CD4-positive, alpha-beta T cell treated with Interleukin-10 for 1 hour (primary cell): ENCODE measurements around the gene PHF20.
"Not testable (repeated sequence)": the region's sequence is repeated elsewhere in the genome, so short reads cannot be mapped to it uniquely, and the experiment has no call there.

Experiments used
- DNase-seq: peaks from one replicate; pipeline ENCODE4 v3.0.0-alpha.2; 2020

Gene PHF20

DNA sequence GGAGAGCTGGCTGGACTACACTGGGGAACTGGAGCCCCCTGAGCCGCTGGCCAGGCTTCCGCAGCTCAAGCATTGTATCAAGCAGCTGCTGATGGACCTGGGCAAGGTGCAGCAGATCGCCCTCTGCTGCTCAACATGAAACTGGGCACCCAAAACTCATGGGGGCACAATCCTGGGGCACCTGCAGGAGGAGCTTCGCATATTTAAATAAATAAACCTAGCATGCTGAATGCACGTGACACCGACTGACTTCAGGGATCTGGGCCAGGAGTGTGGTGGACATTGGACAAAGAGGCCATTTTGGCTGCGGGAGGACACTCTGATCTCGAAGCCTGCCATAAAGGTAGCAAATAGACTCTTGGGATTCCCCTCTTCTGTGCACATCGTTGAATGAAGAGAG lies 175.7 kb downstream of the PHF20 start:
- DNase-seq = peak; percentile 32

DNA sequence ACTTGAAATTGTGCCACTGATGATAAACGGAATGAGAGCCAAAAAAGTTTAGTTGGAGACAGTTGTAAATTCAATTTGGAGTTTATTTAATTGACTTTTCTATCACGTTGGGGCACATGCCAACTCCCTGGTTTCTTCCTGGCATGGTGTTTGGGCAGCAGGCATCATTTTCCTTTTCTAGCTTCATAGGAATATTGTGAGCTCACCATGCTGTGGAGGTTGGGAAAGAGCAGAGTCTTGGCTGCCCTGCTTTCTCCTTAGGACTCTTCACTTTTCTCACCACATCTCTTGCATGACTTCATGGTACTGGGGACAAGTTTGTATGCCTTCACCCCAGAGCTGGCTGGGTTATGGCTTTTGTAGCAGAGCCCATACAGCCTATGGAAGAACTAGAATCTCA lies 176.1 kb downstream of the PHF20 start:
- no peak for DNase-seq

DNA sequence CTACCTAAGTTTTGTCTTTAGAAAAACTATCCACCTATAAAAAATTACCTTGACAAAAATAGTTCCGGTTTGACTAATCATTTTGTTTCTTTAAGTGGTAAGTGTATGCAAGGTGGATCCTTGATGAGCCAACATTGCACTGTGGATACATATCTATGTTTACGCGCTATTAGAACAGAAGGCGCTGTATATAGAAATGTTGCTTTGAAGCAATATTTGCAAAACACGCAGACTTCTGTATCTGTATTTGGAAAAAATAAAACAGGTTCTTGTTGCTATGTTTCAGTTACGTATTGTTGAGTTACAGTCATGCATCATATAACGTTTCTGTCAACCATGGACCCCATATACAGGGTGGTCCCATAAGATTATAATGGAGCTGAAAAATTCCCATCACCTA lies 178.3 kb downstream of the PHF20 start:
- DNase-seq = no peak

- not testable (repeated sequence) for DNase-seq
Measured at GRCh38 chr20:35952080-35952479, 180.3 kb downstream of the PHF20 start.

GRCh38 chr20:35952480-35953386 lies 180.9 kb downstream of the PHF20 start:
- no peak for DNase-seq

DNA sequence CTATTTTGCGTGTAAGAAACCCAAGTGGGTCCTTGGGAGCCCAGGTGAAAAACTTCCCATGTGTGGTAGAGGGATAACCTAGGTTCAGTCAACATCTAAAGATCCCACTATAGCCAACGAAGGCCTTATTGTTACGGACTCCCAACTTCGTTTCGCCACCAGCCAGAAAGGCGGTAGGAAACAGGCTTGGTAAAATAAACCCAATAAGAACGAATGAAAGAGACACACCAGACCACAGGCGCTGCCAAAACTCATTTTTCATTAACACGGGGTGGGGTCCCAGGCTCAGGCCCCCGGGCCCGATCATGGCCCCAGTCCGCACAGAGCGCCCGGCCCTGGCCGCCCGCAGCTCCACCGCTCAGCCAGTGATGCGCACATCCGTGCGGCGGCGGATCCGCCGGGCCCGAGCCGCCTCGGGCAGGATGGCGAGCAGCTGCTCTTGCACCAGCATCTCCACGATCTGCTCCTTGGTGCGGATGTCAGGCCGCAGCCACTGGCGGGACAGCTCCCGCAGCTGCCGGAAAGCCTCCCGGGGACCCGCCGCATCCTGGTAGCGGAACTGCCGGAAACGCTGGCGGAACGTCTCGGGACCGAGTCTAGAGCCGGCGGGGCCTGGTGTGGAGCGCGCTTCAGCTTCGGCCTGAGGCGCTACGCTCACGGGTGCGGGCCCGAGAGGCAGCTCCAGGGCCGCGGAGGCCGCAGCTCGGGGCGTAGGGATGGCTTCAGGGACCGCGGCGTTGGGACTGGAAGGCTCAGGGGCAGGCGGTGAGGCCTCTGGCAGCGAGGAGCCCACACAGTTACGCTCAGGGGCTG lies 181.8 kb downstream of the PHF20 start:
- peak; percentile 73 for DNase-seq

- DNase-seq = peak; percentile 98
Measured at GRCh38 chr20:35954200-35954906, 182.5 kb downstream of the PHF20 start, which contains the start of gene SCAND1. Gene SCAND1 (minus strand): TSS chr20:35954502. CDS start chr20:35954284, 218 bp downstream.

DNA sequence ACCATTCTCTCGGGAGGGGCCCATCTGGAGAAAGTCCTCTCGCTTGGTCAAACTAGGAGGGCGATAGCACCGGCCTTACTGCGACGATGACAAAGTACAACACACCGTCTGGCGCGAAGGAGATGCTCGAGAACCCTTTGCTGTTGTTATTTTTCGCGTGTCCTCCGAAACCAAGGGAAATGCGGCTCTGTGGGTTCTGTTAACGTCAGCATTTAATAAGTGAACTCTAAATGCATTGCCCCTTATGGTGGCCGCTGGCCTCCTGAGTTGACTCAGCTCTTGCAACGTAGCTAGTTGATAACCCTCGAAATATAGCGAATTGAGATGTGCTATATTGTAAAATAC lies 183.1 kb downstream of the PHF20 start:
- DNase-seq = peak; percentile 49

GRCh38 chr20:35956616-35957015 lies 184.8 kb downstream of the PHF20 start:
- no peak for DNase-seq

DNA sequence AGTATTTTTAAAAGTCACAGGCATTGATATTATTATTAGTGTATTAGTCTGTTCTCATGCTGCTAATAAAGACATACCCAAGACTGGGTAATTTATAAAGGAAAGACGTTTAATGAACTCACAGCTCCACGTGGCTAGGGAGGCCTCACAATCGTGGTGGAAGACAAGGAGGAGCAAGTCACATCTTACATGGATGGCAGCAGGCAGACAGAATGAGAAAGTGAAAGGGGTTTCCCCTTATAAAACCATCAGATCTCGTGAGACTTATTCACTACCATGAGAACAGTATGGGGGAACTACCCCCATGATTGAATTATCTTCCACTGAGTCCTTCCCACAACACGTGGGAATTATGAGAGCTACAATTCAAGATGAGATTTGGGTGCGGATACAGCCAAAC lies 187.5 kb downstream of the PHF20 start:
- not testable (repeated sequence) for DNase-seq

DNA sequence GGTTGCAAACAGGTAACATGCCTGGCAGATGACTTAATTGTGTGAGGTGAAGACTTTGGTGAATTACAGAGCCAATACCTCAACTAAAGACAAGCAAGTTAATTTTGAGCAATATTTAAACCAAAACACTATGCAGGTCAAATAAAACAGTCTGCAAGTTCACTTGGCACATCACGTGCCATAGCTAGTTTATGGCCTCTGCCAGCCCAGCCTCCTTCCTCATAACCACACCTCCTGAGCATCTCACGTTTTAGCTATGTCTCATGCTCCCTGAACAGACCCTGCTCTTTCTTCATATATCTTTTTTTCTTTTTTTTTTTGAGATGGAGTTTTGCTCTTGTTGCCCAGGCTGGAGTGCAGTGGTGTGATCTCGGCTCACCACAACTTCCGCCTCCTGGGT lies 192.1 kb downstream of the PHF20 start:
- no peak for DNase-seq

- DNase-seq = no peak
Measured at GRCh38 chr20:35967979-35968640, 196.3 kb downstream of the PHF20 start, which contains the start of gene CNBD2. Gene CNBD2 (plus strand): TSS chr20:35968590. CDS start chr20:35968763, 173 bp downstream.

DNA sequence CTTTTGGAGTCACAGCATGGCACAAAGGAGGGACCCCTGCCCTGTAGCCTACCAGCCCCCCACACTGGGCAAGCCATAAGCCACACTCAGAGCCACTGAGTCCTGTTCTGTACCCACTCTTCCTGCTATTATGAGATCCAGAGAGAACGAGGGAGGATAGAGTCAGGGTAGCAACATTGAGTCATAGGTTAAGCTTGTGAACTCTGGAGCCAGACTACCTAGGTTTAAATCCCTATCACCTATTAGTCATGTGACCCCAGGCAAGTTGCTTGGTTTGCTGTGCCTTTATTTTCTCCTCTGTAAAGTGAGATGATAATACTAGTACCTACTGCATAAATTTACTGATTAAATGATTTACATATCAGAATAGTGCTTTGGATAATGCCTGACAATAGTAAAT lies 197.1 kb downstream of the PHF20 start:
- no peak for DNase-seq

GRCh38 chr20:35971981-35972380 lies 200.2 kb downstream of the PHF20 start:
- DNase-seq = no peak

- DNase-seq = no peak
Measured at GRCh38 chr20:35972462-35972861, 200.6 kb downstream of the PHF20 start.

- DNase-seq = no peak
Measured at GRCh38 chr20:35974256-35974655, 202.4 kb downstream of the PHF20 start.

DNA sequence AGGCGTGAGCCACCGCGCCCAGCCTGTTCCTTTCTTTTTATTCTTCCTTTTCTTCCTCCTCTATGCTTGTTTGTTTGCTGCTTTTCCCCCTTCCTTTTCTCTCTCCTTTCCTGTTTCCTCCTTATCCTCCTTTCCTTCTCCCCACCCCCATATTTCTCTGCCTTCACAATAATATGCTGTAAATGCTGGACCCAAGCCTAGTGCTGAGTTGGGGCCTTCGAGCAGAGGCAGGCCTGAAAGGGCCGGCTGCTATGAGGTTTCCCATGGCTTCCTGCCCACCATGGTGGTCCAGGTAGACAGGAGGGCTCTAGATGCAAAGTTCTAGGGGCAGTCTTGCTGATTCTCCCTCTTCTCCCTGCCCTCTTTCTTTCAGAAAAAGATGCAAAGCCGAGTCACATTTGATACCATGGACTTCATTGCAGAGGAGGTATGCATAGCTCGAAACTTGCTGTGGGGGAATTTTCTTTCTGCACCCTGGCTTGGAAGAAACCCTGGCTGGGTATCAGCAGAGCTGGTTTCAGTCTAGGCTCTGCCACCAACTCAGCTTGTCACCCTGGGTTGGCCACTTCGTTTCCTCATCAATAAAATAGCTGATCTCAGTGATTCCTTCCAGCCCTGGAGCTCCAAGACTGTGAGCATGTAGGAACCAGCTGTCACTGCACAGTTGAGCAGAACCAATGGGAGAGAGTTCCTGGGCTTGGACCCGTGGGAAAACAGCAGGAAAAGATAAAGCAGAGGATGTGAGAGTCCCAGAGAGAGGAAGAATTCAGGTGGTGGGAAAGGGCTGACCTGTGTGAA lies 204.0 kb downstream of the PHF20 start:
- no peak for DNase-seq

DNA sequence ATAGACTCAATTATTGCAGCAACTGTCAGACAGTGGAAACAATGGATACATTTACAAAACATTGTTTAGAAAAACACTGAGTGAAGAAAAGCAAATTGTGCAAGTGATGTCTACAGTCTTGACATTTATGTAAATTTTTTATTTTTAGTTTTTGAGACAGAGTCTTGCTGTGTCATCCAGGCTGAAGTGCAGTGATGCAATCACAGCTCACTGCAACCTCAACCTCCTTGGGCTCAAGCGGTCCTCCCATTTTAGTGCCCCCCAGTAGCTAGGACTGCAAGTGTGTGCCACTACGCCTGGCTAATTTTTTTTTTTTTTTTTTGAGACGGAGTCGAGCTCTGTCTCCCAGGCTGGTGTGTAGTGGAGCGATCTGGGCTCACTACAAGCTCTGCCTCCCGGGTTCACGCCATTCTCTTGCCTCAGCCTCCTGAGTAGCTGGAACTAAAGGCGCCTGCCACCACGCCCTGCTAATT lies 206.3 kb downstream of the PHF20 start:
- no peak for DNase-seq

DNA sequence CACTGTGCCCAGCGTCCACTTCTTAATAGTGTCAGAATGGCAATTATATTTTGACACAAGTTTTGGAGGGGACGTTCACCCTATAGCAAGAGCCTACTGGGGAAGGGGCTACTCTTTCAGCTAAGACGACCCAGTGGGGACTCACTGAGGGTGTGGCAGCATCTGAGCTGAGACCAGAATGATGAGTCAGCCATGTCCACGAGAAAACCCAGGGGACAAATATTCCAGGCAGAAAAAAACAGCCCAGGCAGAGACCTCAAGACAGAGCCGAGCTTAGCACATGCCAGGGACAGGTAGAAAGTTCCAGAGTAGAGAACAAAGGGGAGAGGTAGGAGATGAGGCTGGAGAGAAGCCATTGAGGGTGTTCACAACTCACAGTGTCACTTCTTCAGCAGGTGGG lies 207.7 kb downstream of the PHF20 start:
- DNase-seq = no peak

- no peak for DNase-seq
Measured at GRCh38 chr20:35981969-35982368, 210.2 kb downstream of the PHF20 start.

GRCh38 chr20:35984382-35984781 lies 212.6 kb downstream of the PHF20 start:
- no peak for DNase-seq

DNA sequence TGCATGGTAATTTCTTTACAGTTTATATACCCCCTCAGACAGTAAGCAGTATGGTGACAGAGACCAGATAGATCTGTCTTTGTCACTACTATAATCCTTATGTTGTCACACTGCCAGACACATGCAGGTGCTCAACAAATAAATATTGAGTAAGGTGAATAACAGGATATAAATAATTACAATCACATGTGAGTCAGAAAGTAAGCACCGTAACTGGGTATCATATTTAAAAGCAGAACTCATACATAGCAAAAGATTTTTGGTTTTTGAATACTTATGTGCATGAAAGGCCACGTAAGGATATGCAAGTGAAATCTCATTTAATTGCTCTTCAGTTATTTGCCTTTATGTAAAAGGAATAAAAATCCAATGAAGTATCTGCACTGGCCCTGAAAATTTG lies 214.0 kb downstream of the PHF20 start:
- DNase-seq = no peak
